Neural progenitor cell (in vitro differentiated cells): ENCODE data around the gene CHD9NB. TPM values are rescaled to one million over a fixed set of nuclear protein-coding genes. Genes with fewer than 3 reads are reported as not detected.

Experiments
- DNase-seq: peaks from one replicate; pipeline ENCODE4 v3.0.0-alpha.2; 2016; ENCODE audit warnings: low spot score
- H2AFZ ChIP-seq: fragments of 200-600 bp; sonication (generic); replicated peaks from 2 replicates; pipeline ENCODE4 v1.6.1; 2016; ENCODE audit warnings: antibody characterized with exemption
- H3F3A ChIP-seq: fragments of 200-600 bp; sonication (generic); 2 replicates; pipeline ENCODE4 v1.6.1; 2016; ENCODE audit warnings: antibody characterized with exemption, low read depth
- H3K27ac ChIP-seq: fragments of 200-600 bp; sonication (generic); 2 replicates; pipeline ENCODE4 v1.5.1; 2016; ENCODE audit warnings: mild to moderate bottlenecking
- H3K27me3 ChIP-seq: fragments of 200-600 bp; sonication (generic); 2 replicates; pipeline ENCODE4 v1.6.1; 2016; ENCODE audit warnings: mild to moderate bottlenecking, moderate library complexity
- H3K36me3 ChIP-seq: fragments of 200-600 bp; sonication (generic); 2 replicates; pipeline ENCODE4 v1.5.1; 2016
- H3K4me1 ChIP-seq: fragments of 200-600 bp; sonication (generic); 2 replicates; pipeline ENCODE4 v1.6.1; 2016; ENCODE audit warnings: mixed run types
- H3K4me2 ChIP-seq: fragments of 200-600 bp; sonication (generic); 2 replicates; pipeline ENCODE4 v1.6.1; 2016
- H3K4me3 ChIP-seq: fragments of 200-600 bp; sonication (generic); 2 replicates; pipeline ENCODE4 v1.5.1; 2016
- H3K79me2 ChIP-seq: fragments of 200-600 bp; sonication (generic); 2 replicates; pipeline ENCODE4 v1.6.1; 2016; ENCODE audit warnings: low read depth
- H3K9ac ChIP-seq: fragments of 200-600 bp; sonication (generic); 2 replicates; pipeline ENCODE4 v1.6.1; 2016
- H3K9me3 ChIP-seq: fragments of 200-600 bp; sonication (generic); 2 replicates; pipeline ENCODE4 v1.5.1; 2016; ENCODE audit warnings: low read depth
- H4K20me1 ChIP-seq: fragments of 200-600 bp; sonication (generic); 2 replicates; pipeline ENCODE4 v1.6.1; 2016; ENCODE audit warnings: low read depth
- H3K27ac Mint-ChIP-seq: 3 replicates; pipeline ENCODE4 v1.8.0; 2021; ENCODE audit warnings: mixed read lengths
- H3K27me3 Mint-ChIP-seq: 2 replicates; pipeline ENCODE4 v1.8.0; 2022; ENCODE audit warnings: low read depth, mild to moderate bottlenecking, inconsistent platforms, moderate library complexity, mixed read lengths; ENCODE audit not compliant: insufficient read depth
- H3K36me3 Mint-ChIP-seq: 3 replicates; pipeline ENCODE4 v1.8.0; 2021; ENCODE audit warnings: mixed read lengths
- H3K4me1 Mint-ChIP-seq: 3 replicates; pipeline ENCODE4 v1.8.0; 2021; ENCODE audit warnings: mixed read lengths
- H3K4me3 Mint-ChIP-seq: 3 replicates; pipeline ENCODE4 v1.8.0; 2021; ENCODE audit warnings: mild to moderate bottlenecking, moderate library complexity, mixed read lengths
- H3K9me3 Mint-ChIP-seq: 3 replicates; pipeline ENCODE4 v1.8.0; 2020; ENCODE audit warnings: mixed read lengths
- EZH2 ChIP-seq: fragments of 200-600 bp; sonication (generic); IDR thresholded peaks from 2 replicates; pipeline ENCODE4 v1.6.1; 2017; ENCODE audit warnings: antibody characterized with exemption, mild to moderate bottlenecking, moderate library complexity
- EZH2phosphoT487 ChIP-seq: fragments of 200-600 bp; sonication (generic); IDR thresholded peaks from 2 replicates; pipeline ENCODE4 v1.6.1; 2017; ENCODE audit warnings: antibody characterized with exemption
- total RNA-seq: library from RNA; depleted of rRNA; stranded (reverse); fragments of >200 nt; gene quantifications from 2 replicates; pipeline ENCODE4 v1.2.3, GENCODE V29; 2015; ENCODE audit warnings: low replicate concordance
- TF ChIP-seq, protein P1 (sequence below): fragments of 200-600 bp; sonication (generic); IDR thresholded peaks from 2 replicates; pipeline ENCODE4 v1.5.1; 2017; ENCODE audit warnings: antibody characterized with exemption, mild to moderate bottlenecking

Gene CHD9NB
- total RNA-seq, 1 donor from 2014 or later = 4.1 TPM

DNA sequence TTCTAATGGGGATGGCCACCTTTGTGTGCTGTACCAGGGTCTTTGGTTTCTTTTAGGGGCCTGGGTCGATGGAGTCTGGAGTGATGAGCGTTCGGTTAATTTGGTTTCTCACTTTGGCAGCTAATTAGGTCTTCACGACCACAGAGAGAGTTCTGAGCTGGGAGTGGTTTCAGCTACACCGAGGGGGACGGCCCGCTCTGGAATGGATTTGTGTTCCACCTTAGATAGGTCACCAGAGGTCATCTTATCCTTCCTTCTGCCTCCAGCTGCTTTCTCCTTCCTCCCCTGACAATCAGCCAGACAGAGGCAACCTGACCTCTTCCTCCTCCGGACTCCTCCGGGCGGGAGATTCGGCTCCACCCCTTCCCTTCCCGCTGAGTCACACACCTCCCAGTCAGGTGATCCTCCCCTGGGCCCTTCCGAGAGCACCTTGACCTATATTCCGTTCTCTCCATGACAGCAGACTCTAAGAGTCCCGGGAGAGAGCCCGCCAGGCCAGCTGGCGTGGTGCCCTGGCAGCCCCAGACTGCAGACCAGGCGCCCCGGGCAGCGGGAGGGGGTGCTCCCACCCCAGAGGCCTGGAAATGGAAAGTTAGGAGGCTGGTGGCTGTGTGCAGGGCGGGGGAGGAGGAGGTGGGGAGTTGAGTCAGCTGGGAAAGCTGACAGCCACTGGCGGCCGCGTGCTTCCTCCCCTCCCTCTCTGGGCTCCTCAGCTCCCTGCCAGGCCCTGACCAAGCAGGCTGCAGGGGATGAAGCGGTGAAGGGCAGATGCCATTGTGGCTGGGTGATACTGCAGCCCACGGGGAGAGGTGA is 46.8 kb upstream of the CHD9NB start:
- H3K36me3 Mint-ChIP-seq = peaks cover 6% of the 10 kb centered on the region
- peak overlapping the region; percentile 97 for H3K27ac Mint-ChIP-seq
- TF ChIP-seq EZH2phosphoT487 = no peak
- TF ChIP-seq, protein P1, sequence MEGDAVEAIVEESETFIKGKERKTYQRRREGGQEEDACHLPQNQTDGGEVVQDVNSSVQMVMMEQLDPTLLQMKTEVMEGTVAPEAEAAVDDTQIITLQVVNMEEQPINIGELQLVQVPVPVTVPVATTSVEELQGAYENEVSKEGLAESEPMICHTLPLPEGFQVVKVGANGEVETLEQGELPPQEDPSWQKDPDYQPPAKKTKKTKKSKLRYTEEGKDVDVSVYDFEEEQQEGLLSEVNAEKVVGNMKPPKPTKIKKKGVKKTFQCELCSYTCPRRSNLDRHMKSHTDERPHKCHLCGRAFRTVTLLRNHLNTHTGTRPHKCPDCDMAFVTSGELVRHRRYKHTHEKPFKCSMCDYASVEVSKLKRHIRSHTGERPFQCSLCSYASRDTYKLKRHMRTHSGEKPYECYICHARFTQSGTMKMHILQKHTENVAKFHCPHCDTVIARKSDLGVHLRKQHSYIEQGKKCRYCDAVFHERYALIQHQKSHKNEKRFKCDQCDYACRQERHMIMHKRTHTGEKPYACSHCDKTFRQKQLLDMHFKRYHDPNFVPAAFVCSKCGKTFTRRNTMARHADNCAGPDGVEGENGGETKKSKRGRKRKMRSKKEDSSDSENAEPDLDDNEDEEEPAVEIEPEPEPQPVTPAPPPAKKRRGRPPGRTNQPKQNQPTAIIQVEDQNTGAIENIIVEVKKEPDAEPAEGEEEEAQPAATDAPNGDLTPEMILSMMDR = no peak
- TF ChIP-seq EZH2 = no peak
- peaks cover 2% of the 10 kb centered on the region for H3K27me3 Mint-ChIP-seq
- peaks cover 16% of the 10 kb centered on the region for H4K20me1 ChIP-seq
- peaks cover 20% of the 10 kb centered on the region for H3K4me1 ChIP-seq
- H3K4me2 ChIP-seq = peak overlapping the region; percentile 82
- H3K27me3 ChIP-seq = no peaks in the 10 kb centered on the region
- peaks cover 35% of the 10 kb centered on the region for H3K4me1 Mint-ChIP-seq
- peaks cover 7% of the 10 kb centered on the region for H3K79me2 ChIP-seq
- no peaks in the 10 kb centered on the region for H3K9me3 ChIP-seq
- H3K9me3 Mint-ChIP-seq = no peaks in the 10 kb centered on the region
- peaks cover 35% of the 10 kb centered on the region for H3F3A ChIP-seq
- peak overlapping the region; percentile 83 for H3K27ac ChIP-seq
- peak; percentile 88 for DNase-seq
- peak overlapping the region; percentile 51 for H3K4me3 ChIP-seq
- H3K36me3 ChIP-seq = no peaks in the 10 kb centered on the region
- H3K4me3 Mint-ChIP-seq = peak overlapping the region; percentile 75
- no peak overlapping the region for H3K9ac ChIP-seq
- no peak overlapping the region for H2AFZ ChIP-seq

DNA sequence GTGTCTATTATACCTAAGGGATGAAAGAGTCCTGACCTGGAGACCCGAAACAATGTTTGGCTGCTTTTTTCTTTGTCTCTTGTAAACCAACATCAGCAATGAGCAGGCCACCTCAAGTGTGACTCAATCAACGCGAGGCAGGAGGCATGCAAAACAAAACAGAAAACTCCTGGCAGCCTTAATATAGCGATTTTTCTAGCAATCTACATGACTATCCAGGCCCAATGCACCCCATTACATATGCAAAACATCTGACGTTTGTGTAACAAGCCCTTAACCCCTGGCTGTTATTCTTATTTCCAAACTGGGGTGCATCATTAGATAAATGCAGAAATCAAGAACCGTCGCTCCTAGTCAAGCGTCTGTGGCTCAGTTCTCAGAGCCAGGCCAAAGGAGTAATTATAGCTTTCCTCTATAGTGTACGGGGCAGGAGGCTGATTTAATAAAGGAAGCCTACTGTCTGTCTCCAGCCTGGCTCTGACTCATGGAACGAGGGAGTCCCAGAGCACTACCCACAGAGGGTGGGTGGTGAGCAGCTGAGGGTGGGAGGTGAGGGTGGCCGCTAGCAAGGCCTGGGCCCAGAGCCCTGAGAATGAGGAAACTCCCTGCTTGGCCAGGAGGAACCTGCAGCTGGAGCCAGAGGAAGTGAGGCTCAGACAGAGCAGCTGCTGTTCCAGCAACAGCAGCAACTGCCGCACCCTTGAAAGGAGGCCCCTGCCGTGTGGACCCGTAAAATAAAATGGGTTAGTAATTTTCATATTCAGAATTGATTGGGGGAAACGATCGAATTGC is 46.0 kb upstream of the CHD9NB start:
- Mint-ChIP-seq H3K4me1 (peaks cover 37% of the 10 kb centered on the region), H3K4me3 (peak overlapping the region; percentile 75), H3K36me3 (peaks cover 3% of the 10 kb centered on the region), H3K27me3 (peaks cover 2% of the 10 kb centered on the region), H3K9me3 (no peaks in the 10 kb centered on the region), H3K27ac (peak overlapping the region; percentile 97)
- Histone ChIP-seq H3K9me3 (no peaks in the 10 kb centered on the region), H2AFZ (no peak overlapping the region), H3K27ac (peak overlapping the region; percentile 83), H3F3A (peaks cover 35% of the 10 kb centered on the region), H3K4me3 (peak overlapping the region; percentile 51), H3K27me3 (no peaks in the 10 kb centered on the region), H3K4me2 (peak overlapping the region; percentile 82), H3K4me1 (peaks cover 20% of the 10 kb centered on the region), H3K36me3 (no peaks in the 10 kb centered on the region), H4K20me1 (peaks cover 21% of the 10 kb centered on the region), H3K9ac (no peak overlapping the region), H3K79me2 (peaks cover 7% of the 10 kb centered on the region)
- TF ChIP-seq, protein P1 = no peak
- no peak for TF ChIP-seq EZH2
- TF ChIP-seq EZH2phosphoT487 = no peak
- peak; percentile 54 for DNase-seq

DNA sequence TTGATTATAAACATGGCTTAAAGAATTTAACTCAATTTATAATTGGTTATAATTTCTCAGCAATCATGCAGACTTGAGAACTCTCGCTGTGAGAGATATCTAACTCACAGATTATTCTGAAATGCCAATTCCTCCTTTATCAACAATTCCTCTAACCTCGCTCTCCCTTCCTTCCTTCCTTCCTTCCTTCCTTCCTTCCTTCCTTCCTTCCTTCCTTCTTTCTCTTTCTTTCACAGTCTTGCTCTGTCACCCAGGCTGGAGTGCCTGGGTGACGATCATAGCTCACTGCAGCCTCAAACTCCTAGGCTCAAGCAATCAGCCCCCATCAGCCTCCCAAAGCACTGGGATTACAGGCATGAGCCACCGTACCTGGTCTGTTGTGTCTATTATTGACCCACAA is 44.5 kb upstream of the CHD9NB start:
- Histone ChIP-seq H2AFZ (no peak overlapping the region), H3K4me3 (no peak overlapping the region), H3K9ac (no peak overlapping the region), H3K9me3 (no peaks in the 10 kb centered on the region), H3K27ac (no peak overlapping the region), H3K36me3 (no peaks in the 10 kb centered on the region), H3K27me3 (no peaks in the 10 kb centered on the region), H3K79me2 (peaks cover 7% of the 10 kb centered on the region), H4K20me1 (peaks cover 27% of the 10 kb centered on the region), H3K4me2 (no peak overlapping the region), H3F3A (peaks cover 37% of the 10 kb centered on the region), H3K4me1 (peaks cover 22% of the 10 kb centered on the region)
- TF ChIP-seq EZH2 (no peak), EZH2phosphoT487 (no peak)
- TF ChIP-seq, protein P1 = no peak
- Mint-ChIP-seq H3K4me3 (no peak overlapping the region), H3K27ac (no peak overlapping the region), H3K4me1 (peaks cover 46% of the 10 kb centered on the region), H3K36me3 (peaks cover 3% of the 10 kb centered on the region), H3K27me3 (peaks cover 2% of the 10 kb centered on the region), H3K9me3 (no peaks in the 10 kb centered on the region)
- DNase-seq = no peak
